ENCODE measurements around the gene PPP2R2C. TPM values are rescaled to one million over a fixed set of nuclear protein-coding genes. Genes with fewer than 3 reads are reported as not detected.

The PPP2R2C gene
- total RNA-seq, 1 experiment from 2014 or later, result 8.1 TPM

DNA sequence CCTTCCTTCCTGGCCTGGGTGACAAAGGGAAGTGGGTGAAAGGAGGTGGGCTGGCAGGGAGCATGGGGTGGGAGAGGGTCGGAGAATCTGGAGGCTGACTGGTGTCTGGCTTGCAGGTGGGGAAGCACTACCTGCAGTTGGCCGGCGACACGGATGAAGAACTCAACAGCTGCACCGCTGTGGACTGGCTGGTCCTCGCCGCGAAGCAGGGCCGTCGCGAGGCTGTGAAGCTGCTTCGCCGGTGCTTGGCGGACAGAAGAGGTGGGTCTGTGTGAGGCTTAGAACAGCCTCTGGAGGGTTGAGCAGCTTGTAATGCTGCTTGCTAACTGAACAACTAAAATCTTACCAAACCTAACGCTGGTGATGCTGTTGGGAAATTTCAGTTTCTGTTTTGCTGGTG, 183.5 kb downstream of the PPP2R2C start:
- Histone ChIP-seq H3K4me2 (ENCODE audit: insufficient read depth, insufficient read length, low read length) (no peak overlapping the region), H3K56ac (ENCODE audit: insufficient read length, low read depth, low read length) (no peak overlapping the region), H3K9ac (ENCODE audit: extremely low read depth, insufficient read length, low read length) (no peak overlapping the region), H2BK15ac (ENCODE audit: low read depth, low read length) (no peak overlapping the region), H2AK5ac (ENCODE audit: insufficient read length, low read length) (no peak overlapping the region), H2BK5ac (ENCODE audit: insufficient read length, low read length) (no peak overlapping the region), H3K79me1 (ENCODE audit: insufficient read depth, low read depth, low read length, poor library complexity, severe bottlenecking) (no peaks in the 10 kb centered on the region), H3K14ac (ENCODE audit: insufficient read depth, low read length) (no peak overlapping the region), H4K5ac (ENCODE audit: insufficient read length, low read depth, low read length) (no peak overlapping the region), H2BK12ac (ENCODE audit: insufficient read length, low read depth, low read length) (no peak overlapping the region), H2AFZ (ENCODE audit: low read length) (no peak overlapping the region), H4K8ac (replicated peaks; ENCODE audit: insufficient read length, low read depth, low read length) (no peak overlapping the region), H3K23ac (ENCODE audit: insufficient read length, low read depth, low read length) (no peak overlapping the region), H2BK20ac (ENCODE audit: low read depth, low read length, poor library complexity, severe bottlenecking) (no peak overlapping the region), H3K4me1 (ENCODE audit: insufficient read depth, low read length) (no peaks in the 10 kb centered on the region), H3K18ac (ENCODE audit: insufficient read length, low read depth, low read length) (no peak overlapping the region), H2BK120ac (ENCODE audit: low read depth, low read length, poor library complexity, severe bottlenecking) (no peak overlapping the region), H3K4ac (ENCODE audit: low read depth, low read length) (no peak overlapping the region), H3K27me3 (ENCODE audit: insufficient read depth, low read length) (no peaks in the 10 kb centered on the region), H3K9me3 (ENCODE audit: control insufficient read depth, low read depth, low read length) (no peaks in the 10 kb centered on the region), H4K91ac (ENCODE audit: insufficient read length, low read depth, low read length) (no peak overlapping the region), H3K79me2 (ENCODE audit: insufficient read depth, low read length) (no peaks in the 10 kb centered on the region), H3K27ac (ENCODE audit: insufficient read length, low read depth, low read length) (no peak overlapping the region), H3T11ph (ENCODE audit: low read length) (no peak overlapping the region), H3K23me2 (ENCODE audit: insufficient read length, low read depth, low read length, poor library complexity, severe bottlenecking) (no peaks in the 10 kb centered on the region), H4K20me1 (ENCODE audit: control insufficient read depth, insufficient read depth, insufficient read length) (no peaks in the 10 kb centered on the region)
- Mint-ChIP-seq H3K4me3 (no peak overlapping the region), H3K27me3 (ENCODE audit: low read depth) (no peaks in the 10 kb centered on the region; the same call in 1 of the 2 replicates), H3K4me1 (no peaks in the 10 kb centered on the region), H3K36me3 (ENCODE audit: insufficient read depth in 1 of 3, low read depth in 3 of 3) (peaks cover 4 to 32% (median 21%) of the 10 kb centered on the region in 3 experiments), H3K9me3 (no peaks in the 10 kb centered on the region), H3K27ac (no peak overlapping the region; a peak in 2 of 7 replicates)
- WGBS (ENCODE audit: extremely low coverage, insufficient read length, low lambda C conversion rate), result no CpG with 5 or more reads among the region's 15 CpGs
- no peak for DNase-seq
- TF ChIP-seq, protein P1, sequence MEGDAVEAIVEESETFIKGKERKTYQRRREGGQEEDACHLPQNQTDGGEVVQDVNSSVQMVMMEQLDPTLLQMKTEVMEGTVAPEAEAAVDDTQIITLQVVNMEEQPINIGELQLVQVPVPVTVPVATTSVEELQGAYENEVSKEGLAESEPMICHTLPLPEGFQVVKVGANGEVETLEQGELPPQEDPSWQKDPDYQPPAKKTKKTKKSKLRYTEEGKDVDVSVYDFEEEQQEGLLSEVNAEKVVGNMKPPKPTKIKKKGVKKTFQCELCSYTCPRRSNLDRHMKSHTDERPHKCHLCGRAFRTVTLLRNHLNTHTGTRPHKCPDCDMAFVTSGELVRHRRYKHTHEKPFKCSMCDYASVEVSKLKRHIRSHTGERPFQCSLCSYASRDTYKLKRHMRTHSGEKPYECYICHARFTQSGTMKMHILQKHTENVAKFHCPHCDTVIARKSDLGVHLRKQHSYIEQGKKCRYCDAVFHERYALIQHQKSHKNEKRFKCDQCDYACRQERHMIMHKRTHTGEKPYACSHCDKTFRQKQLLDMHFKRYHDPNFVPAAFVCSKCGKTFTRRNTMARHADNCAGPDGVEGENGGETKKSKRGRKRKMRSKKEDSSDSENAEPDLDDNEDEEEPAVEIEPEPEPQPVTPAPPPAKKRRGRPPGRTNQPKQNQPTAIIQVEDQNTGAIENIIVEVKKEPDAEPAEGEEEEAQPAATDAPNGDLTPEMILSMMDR (conservative IDR thresholded peaks at IDR 0.05), result no peak

Data from H9 (cell line).